Measurements from ENCODE around the gene THOC2. TPM values are rescaled to one million over a fixed set of nuclear protein-coding genes. Genes with fewer than 3 reads are reported as not detected.
"Not testable (repeated sequence)": the region's sequence is repeated elsewhere in the genome, so short reads cannot be mapped to it uniquely, and the experiment has no call there.

Gene THOC2
- total RNA-seq, 1 donor from 2014 or later, result 24.1 TPM

DNA sequence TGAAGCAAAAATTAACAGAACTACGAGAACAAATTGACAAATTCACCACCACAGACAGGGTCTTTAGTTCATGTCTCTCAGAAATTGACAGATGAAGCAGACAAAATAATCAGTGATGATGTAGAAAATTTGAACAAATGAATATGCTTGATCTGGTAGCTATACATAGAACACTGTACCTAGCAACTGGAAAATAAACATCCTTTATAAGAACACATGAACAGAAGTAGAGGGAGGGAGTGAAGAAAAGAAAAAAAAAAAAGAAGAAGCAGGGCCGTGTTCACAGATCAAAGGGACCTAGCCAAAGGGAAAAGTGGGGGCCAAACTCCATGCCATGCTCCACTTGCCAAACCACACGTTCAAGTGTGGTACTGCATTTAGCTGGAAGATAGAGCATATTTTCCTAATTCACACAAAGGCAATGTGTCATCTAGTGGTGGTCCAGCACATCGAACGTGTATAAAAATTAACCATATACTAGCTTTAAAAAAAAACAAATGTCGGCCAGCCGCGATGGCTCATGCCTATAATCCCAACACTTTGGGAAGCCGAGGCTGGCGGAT, 5.6 kb upstream of the THOC2 start:
- ATAC-seq (ENCODE audit: poor library complexity) (peak; percentile 68), DNase-seq (no peak)
- intact Hi-C loops (cut with DNase I), result no loop called here

DNA sequence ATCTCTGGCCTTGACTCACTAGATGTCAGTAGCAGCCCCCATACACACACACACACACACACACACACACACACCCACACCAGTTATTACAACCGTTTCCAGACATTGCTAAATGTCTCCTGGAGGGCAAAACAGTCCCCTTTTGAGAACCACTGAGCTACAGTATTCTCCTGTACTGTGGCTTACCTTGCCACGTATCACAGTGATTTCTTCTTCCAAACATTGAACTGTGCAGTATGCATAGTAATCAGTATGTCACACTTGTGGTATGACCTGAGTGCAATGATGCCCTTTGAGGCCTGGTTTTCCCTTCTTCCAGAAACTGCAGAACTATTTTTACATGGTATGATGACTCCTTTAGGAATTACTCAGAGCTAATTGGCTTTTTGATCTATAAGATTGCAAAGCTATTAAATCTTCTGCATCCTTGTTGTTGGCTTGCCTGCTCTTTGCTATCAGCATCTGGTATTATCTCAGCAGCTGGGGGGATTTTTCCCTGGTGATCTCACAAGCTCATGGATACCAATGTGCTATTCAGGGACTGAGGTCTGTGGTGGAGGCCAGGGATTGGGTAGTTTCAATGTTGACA, 3.6 kb upstream of the THOC2 start:
- no peak for DNase-seq
- ATAC-seq (ENCODE audit: poor library complexity), result no peak
- intact Hi-C loops (cut with DNase I), result no loop called here

DNA sequence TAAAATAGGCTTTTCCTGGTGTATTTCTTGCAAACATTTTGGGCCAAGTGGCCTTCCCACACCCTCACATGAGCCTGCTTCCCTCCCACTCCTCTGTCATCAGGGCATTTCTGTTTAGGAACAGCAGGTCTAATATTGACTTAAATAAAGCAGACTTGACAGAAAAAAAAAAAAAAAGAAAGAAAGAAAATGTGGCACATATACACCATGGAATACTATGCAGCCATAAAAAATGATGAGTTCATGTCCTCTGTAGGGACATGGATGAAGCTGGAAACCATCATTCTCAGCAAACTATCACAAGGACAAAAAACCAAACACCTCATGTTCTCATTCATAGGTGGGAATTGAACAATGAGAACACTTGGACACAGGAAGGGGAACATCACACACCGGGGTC, 2.3 kb upstream of the THOC2 start:
- ATAC-seq (ENCODE audit: poor library complexity); intact Hi-C loops (cut with DNase I); DNase-seq: not testable (repeated sequence)

DNA sequence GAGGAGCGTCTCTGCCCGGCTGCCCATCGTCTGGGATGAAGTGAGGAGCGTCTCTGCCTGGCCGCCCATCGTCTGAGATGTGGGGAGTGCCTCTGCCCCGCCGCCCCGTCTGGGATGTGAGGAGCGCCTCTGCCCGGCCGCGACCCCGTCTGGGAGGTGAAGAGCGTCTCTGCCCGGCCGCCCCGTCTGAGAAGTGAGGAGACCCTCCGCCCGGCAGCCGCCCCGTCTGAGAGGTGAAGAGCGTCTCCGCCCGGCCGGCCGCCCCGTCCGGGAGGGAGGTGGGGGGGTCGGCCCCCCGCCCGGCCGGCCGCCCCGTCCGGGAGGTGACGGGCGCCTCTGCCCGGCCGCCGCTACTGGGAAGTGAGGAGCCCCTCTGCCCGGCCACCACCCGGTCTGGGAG, 1.2 kb upstream of the THOC2 start:
- intact Hi-C loops (cut with DNase I); DNase-seq; ATAC-seq (ENCODE audit: poor library complexity): not testable (repeated sequence)

DNA sequence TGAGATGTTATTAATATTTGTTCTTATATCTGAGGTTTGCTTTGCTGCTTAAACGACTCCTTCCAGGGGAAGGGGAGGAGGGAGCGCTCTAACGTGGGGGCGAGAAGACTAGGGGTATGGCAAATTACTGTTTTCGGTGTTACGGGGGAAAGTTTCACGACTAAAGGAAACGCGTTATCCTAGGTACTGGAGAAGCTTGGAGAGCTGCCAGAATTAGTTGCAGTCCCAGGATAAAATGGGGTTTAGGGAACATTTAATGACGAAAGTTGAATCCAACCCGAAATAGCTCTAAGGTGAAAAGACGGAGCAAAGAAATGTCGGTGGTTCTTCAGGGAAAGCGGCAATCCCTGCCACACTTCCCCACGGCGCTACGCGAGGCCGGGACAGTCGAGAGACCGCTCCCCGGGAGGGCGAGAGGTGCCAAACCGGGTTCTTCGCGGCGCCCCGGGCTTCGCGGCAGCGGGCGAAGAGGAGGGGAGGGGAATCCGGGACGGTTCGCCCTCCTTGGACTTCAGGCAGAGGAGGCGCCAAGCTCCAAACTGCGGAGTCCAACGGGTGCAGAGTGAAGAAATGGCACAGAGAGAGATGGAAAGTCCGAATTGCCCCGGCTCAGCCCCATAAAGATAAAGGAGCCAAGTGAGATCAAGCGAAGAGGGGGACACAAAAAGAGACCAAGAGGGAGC, 724 bp downstream of the THOC2 start:
- intact Hi-C loops (cut with DNase I), result no loop called here
- ATAC-seq (ENCODE audit: poor library complexity), result peak; percentile 67
- peak; percentile 37 for DNase-seq

- ATAC-seq (ENCODE audit: poor library complexity) (no peak), DNase-seq (no peak)
- intact Hi-C loops (cut with DNase I), result no loop called here
Observed at GRCh38 chrX:123731258-123731986, 1.4 kb downstream of the THOC2 start.

- ATAC-seq (ENCODE audit: poor library complexity), result no peak
- intact Hi-C loops (cut with DNase I), result no loop called here
- DNase-seq, result no peak
Observed at GRCh38 chrX:123728554-123728953, 4.3 kb downstream of the THOC2 start.

- DNase-seq (no peak), ATAC-seq (ENCODE audit: poor library complexity) (no peak)
- intact Hi-C loops (cut with DNase I), result no loop called here
Observed at GRCh38 chrX:123728016-123728415, 4.8 kb downstream of the THOC2 start.

GRCh38 chrX:123722193-123722592, 10.7 kb downstream of the THOC2 start:
- ATAC-seq (ENCODE audit: poor library complexity); intact Hi-C loops (cut with DNase I); DNase-seq: not testable (repeated sequence)

- ATAC-seq (ENCODE audit: poor library complexity) (no peak), DNase-seq (no peak)
- intact Hi-C loops (cut with DNase I), result no loop called here
Observed at GRCh38 chrX:123720486-123720885, 12.4 kb downstream of the THOC2 start.

- intact Hi-C loops (cut with DNase I), result no loop called here
- ATAC-seq (ENCODE audit: poor library complexity) (no peak), DNase-seq (no peak)
Observed at GRCh38 chrX:123713841-123714240, 19.0 kb downstream of the THOC2 start.

- no peak for ATAC-seq (ENCODE audit: poor library complexity)
- intact Hi-C loops (cut with DNase I), result no loop called here
- no peak for DNase-seq
Observed at GRCh38 chrX:123713434-123713833, 19.4 kb downstream of the THOC2 start.

GRCh38 chrX:123711201-123711600, 21.7 kb downstream of the THOC2 start:
- DNase-seq; ATAC-seq (ENCODE audit: poor library complexity); intact Hi-C loops (cut with DNase I): not testable (repeated sequence)

- DNase-seq (no peak), ATAC-seq (ENCODE audit: poor library complexity) (no peak)
- intact Hi-C loops (cut with DNase I), result no loop called here
Observed at GRCh38 chrX:123704781-123705180, 28.1 kb downstream of the THOC2 start.

DNA sequence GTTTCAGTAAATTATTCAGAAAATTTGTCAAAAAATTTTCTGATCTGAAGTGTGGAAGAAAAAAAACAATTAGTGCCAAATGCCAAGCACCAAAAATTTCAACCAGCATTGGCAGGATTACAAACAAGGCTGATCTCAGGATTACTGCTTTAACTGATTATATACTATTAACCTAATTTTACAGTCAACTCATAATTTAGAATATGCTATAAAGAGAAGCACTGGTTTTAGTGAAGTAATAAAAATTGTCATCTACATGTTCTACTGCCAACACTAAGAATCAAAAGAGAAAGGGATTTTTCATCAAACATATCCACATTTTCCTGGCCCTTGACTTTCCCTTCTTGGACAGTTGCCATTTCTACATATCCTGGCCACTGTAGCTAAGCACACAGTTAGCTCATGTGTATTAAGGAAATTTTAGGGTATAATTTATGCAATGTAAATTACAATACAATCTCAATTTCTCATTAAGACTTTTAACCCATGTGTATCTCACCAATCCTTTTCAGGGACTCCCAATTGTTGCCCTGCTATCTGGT, 33.8 kb downstream of the THOC2 start:
- no peak for DNase-seq
- ATAC-seq (ENCODE audit: poor library complexity), result no peak
- intact Hi-C loops (cut with DNase I), result no loop called here

DNA sequence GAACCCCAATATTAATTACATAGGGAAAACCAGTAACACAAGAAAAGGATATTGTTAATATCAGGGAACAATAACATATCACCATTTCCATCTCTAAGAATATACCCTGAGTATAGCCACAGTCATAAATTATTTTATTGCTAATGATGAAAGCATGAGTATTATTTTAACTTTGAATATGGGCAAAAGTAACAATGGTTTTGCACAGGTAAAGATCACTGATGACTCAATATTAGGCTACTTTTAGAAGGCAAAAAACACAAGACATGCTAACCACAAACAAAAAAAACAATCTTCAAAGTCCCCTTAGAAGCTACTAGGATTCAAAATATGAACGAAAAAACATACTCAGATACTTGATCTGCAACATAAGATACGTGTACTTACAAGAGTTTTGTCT, 36.5 kb downstream of the THOC2 start:
- no peak for ATAC-seq (ENCODE audit: poor library complexity)
- intact Hi-C loops (cut with DNase I), result no loop called here
- no peak for DNase-seq

- DNase-seq (no peak), ATAC-seq (ENCODE audit: poor library complexity) (no peak)
- intact Hi-C loops (cut with DNase I), result no loop called here
Observed at GRCh38 chrX:123695242-123695641, 37.6 kb downstream of the THOC2 start.

- DNase-seq (no peak), ATAC-seq (ENCODE audit: poor library complexity) (no peak)
- intact Hi-C loops (cut with DNase I), result no loop called here
Observed at GRCh38 chrX:123691776-123692175, 41.1 kb downstream of the THOC2 start.

- intact Hi-C loops (cut with DNase I), result no loop called here
- ATAC-seq (ENCODE audit: poor library complexity) (no peak), DNase-seq (no peak)
Observed at GRCh38 chrX:123688524-123688923, 44.3 kb downstream of the THOC2 start.
